ENCODE results near the gene TBC1D1.
"Not testable (repeated sequence)": the region's sequence is repeated elsewhere in the genome, so short reads cannot be mapped to it uniquely, and the experiment has no call there.

Gene TBC1D1

DNA sequence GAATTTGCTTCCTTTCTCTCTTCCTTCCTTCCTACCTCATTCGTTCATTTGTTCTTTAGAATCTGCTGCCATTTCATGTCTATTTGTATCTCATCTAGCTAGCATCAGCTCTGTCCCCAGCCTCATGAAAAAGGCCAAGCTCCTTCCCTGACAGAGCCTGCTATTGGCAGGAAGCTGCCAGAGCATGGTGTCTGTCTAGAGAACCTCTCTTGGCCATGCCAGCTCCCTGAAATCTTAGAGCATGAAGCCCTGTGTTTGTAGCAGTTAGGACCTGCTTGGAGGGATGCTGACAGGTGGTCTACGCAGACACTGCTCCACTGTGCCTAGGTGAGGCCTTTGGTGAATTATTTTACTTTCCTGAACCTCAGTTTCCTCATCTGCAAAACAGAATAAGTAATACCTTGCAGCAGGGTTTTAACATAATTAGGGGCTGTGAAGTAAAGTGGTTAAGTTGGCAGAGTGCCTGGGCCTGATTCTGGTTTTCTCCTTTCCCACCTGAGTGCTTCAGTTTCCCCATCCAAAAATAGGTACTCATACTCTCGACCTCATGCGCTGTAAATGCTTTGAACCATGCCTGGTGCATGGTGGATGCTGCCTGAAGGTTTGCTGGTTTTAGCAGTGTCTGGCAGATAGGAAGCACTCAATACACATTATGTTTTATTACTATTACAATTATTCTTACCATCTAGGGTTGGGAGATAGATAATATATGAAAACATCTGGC, 74.0 kb downstream of the TBC1D1 start:
- no peak for DNase-seq (ENCODE audit: low read depth, low spot score)

DNA sequence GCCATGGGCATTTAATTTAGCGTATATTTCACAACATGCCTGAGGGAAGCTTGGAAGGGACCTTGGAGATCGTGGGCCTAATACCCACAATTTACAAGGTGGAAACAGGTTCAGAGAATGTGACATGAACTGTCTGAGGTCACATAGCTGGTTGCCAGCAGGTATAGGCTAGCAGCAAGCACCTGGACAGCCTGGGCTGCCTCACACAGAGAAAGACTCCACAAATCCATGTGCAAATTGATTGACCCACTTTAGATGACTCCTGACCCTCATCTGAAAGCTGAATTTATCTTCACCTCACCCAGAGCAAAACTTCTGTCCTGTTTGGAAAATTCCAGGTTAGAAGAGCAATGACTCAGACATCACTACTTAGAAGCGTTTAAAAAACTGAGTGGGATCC, 75.2 kb downstream of the TBC1D1 start:
- DNase-seq (ENCODE audit: low read depth, low spot score) = no peak

DNA sequence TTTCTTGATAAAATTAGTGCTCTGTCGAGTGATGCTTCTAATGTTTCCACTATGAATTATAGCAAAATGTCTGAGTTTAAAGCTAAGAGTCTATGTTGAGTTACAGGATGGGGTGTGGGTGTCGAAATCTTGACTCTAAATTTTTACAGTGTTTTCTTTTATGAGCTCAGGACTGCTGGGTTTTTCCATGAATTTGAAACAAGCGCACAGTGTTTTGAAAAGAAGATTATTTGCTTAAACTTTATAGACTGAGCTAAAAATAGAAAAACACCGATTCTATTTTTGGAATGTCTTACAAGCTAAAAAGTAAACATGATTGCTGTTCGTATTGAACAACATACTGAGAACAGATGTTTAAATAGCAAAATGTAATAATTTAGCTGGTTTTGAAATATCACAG, 76.9 kb downstream of the TBC1D1 start:
- no peak for DNase-seq (ENCODE audit: low read depth, low spot score)

GRCh38 chr4:37968747-37969146, 77.9 kb downstream of the TBC1D1 start:
- no peak for DNase-seq (ENCODE audit: low read depth, low spot score)

DNA sequence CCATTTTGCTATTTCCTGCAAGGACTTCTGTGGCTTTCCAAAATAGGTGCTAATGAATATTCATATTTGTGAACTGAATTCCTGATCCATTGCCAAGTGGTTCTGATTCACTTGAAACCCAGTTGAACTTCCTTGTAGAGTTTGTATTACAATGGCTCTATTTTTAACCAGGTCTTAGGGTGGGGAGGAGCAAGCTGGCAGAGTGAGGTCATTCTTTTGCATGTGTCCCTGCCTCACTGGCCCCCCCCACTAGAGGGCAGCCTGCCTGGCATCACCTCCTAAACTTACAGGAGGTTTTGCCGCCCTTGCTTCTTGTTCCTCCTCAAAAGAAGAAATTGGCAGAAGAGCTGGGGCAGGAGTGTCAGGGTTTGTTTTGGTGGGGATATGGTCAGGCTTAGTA, 79.8 kb downstream of the TBC1D1 start:
- DNase-seq (ENCODE audit: low read depth, low spot score) = peak; percentile 18

DNA sequence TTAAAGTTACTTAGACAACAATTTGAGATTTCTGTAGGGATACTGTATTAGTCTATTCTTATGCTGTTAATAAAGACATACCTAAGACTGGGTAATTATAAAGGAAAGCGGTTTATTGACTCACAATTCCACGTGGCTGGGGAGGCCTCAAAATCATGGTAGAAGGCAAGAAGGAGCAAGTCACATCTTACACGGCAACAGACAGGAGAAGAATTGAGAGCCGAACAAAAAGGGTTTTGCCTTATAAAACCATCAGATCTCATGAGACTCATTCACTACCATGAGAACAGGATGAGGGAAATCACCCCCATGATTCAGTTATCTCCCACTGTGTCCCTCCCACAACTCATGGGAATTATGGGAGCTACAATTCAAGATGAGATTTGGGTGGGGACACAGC, 80.3 kb downstream of the TBC1D1 start:
- DNase-seq (ENCODE audit: low read depth, low spot score) = no peak

DNA sequence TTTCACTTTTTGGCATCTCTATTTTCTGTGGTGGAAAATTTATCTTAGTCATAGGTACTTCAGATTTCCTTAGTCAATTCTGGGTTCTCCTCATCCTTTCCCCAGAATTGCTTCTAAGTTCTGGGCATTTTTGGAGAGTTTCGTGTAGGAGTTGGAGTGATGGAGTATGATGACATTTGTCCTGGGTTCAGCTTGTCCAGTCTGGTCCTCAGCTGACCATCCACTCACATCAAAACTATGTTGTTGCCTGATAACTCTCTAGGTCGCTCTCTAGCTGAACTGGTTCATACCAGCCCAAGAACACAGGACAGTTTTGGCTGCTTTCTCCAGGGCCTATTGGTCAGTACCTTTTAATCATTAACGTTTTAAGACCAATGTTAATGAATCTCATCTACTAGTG, 82.6 kb downstream of the TBC1D1 start:
- no peak for DNase-seq (ENCODE audit: low read depth, low spot score)

GRCh38 chr4:37975321-37975822, 84.5 kb downstream of the TBC1D1 start:
- DNase-seq (ENCODE audit: low read depth, low spot score) = not testable (repeated sequence)

DNA sequence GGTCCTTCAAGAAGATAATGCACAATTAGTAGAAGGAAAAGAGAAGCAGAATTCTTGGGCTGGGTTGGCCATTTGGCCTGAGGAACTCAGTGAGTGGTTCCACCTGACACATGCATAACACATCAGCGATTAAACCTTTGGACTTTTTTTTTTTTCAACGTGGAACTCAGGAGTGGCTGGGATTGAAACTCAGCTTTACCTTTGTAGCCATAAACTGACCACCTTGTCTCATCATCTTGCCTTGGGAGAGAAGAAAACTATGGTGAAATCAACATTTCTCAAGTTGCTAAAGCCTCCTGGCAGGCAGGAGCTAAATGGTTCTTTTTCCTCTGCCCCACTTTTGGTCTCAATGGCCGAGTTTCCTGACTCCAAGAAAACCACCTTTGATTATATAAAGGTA, 85.6 kb downstream of the TBC1D1 start:
- no peak for DNase-seq (ENCODE audit: low read depth, low spot score)

DNA sequence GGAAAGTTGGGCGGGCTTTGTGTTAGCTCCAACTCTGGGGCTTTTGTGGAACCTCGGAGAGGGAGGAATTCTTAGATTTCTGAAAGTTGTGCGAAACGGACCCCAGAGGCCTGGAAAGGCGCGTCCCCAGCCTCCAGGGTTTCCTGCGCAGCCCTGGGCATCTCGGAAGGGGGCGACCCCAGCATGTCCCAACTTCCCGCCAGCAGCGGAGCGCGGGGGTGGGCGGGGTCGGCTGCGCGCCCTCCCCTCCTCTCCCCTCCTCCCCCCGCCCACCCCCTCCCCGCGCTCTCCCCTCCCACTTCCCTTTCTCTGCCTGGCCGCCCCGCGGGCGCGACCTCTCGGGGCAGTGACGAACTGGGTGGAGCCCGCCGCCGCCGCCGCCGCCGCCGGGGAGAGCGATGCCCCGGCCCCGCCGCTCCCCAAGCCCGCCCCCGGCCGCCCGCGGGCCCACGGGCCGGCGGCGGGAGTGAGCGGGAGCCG, 86.1 kb downstream of the TBC1D1 start:
- peak; percentile 52 for DNase-seq (ENCODE audit: low read depth, low spot score)

GRCh38 chr4:37977471-37978247, 86.8 kb downstream of the TBC1D1 start:
- peak; percentile 53 for DNase-seq (ENCODE audit: low read depth, low spot score)

GRCh38 chr4:37978248-37978924, 87.5 kb downstream of the TBC1D1 start:
- DNase-seq (ENCODE audit: low read depth, low spot score) = no peak

DNA sequence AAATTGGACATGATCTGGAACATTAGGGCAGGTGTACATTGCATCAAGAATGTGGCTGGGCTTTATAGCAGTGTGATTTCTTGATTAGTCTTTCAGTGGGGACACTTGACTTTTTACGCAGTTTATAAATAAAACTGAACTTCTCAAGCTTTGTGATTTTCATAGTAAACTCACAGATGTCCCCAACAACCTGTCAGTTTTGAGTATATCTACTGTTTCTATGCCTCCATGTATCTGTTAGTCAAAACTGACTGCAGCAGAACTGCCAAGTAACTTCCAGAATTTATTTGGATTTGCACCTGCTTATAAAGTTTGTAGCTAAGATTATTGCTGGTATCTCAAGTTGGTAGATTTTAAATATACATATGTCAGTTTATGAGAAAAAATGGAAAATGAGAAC, 89.4 kb downstream of the TBC1D1 start:
- no peak for DNase-seq (ENCODE audit: low read depth, low spot score)

DNA sequence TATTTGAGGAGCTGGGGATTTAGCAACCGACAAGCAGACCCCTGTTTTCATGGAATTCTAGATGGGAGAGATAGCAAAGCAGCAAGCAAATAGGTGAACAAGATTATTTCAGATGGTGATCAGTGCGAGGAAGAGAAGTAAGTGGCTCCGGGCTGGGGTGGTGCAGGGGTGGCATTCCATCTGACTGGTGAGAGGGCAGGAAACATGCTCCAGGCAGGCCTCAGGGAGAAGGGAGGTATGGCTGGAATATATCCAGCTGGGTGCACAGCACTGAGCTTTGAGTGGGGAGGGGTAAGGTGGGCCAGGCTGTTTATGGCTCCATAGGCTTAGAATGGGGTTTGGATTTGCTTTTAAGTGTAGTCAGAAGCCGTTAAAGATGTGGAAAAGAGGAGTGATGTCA, 90.5 kb downstream of the TBC1D1 start:
- no peak for DNase-seq (ENCODE audit: low read depth, low spot score)

DNA sequence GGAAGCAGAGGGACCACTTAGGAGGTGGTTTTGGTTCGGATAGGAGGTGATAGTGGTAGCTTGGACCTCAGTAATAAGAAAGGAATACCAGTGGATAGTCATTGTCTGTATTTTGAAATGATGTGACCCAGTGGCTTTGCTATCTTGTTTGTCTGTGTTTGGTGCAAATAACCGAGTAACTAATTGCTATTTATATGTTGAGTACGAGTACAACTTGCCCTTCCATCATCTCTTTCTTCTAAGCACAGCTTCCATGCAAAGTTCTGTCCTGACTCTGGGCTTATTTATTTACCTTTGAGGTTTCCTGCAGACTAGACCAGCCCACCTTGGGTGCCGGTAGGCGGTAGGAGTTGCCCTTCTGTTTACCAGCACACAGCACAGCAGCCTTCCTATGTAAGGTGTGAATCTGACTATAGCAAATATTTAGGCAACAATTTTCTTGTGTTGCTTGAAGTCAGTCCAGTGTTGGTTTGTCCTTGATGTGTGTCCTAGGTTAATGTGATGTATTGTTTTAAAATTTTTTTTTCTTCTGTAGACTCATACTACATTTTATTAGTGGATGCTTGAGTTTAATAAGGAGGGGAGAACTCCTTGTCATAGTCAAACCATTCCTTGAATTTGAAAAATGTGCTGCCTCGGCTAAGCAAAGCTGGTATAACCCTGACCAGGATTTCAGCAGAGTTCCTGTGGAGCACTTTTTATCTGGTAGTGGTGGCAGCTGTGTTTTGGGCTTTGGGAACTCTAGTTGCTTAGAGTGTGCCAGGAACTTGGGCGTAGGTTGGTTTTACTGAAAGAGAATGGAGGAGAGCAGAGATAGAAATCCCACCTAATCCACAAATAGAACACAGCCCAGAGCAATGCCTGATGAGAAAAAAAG, 91.2 kb downstream of the TBC1D1 start:
- DNase-seq (ENCODE audit: low read depth, low spot score) = no peak

DNA sequence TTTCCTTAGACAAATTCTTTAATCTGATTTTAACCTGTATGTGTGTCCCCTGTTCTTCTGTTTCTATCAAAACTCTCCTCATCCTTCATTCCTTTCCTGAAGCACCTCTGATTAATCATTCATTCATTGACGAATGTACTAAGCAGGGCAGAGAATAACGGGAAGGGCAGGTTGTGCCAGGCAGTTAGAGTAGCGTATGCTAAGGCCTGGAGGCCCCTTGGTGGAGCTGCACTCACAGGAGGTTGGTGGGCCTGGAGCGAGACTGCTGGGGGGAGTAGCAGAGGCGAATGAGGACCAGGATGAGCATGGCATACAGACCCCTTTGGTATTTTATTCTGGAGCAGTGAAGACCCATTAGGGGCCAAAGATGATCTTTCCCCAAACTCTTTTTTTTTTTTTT, 91.9 kb downstream of the TBC1D1 start:
- no peak for DNase-seq (ENCODE audit: low read depth, low spot score)

- no peak for DNase-seq (ENCODE audit: low read depth, low spot score)
Observed at GRCh38 chr4:37983951-37984350, 93.1 kb downstream of the TBC1D1 start.

- DNase-seq (ENCODE audit: low read depth, low spot score) = no peak
Observed at GRCh38 chr4:37985730-37986275, 94.9 kb downstream of the TBC1D1 start.

GRCh38 chr4:37988670-37989069, 97.8 kb downstream of the TBC1D1 start:
- no peak for DNase-seq (ENCODE audit: low read depth, low spot score)

GRCh38 chr4:37989398-37990260, 98.7 kb downstream of the TBC1D1 start:
- no peak for DNase-seq (ENCODE audit: low read depth, low spot score)

Measured in activated CD4-positive, CD25-positive, alpha-beta regulatory T cell treated with anti-CD3 and anti-CD28 coated beads, Interleukin-2, amount 50 U/mL, for 16 hours (primary cell).